KOPT-K1 (cell line): ENCODE measurements around the gene ARVCF.

ENCODE experiments used
- H3K27ac ChIP-seq: fragments of 200-600 bp; sonication (generic); 2 replicates; pipeline ENCODE4 v1.5.1; 2016; ENCODE audit warnings: antibody characterized with exemption, mild to moderate bottlenecking, low read depth, low read length; ENCODE audit not compliant: poor library complexity, severe bottlenecking
- H3K36me3 ChIP-seq: fragments of 200-600 bp; sonication (generic); 2 replicates; pipeline ENCODE4 v1.5.1; 2017; ENCODE audit warnings: antibody characterized with exemption, mild to moderate bottlenecking, low read length, moderate library complexity; ENCODE audit not compliant: insufficient read depth
- H3K9me3 ChIP-seq: fragments of 200-600 bp; sonication (generic); 2 replicates; pipeline ENCODE4 v1.5.1; 2017; ENCODE audit warnings: antibody characterized with exemption, low read length, mild to moderate bottlenecking; ENCODE audit not compliant: insufficient read depth, poor library complexity, severe bottlenecking

ARVCF gene

DNA sequence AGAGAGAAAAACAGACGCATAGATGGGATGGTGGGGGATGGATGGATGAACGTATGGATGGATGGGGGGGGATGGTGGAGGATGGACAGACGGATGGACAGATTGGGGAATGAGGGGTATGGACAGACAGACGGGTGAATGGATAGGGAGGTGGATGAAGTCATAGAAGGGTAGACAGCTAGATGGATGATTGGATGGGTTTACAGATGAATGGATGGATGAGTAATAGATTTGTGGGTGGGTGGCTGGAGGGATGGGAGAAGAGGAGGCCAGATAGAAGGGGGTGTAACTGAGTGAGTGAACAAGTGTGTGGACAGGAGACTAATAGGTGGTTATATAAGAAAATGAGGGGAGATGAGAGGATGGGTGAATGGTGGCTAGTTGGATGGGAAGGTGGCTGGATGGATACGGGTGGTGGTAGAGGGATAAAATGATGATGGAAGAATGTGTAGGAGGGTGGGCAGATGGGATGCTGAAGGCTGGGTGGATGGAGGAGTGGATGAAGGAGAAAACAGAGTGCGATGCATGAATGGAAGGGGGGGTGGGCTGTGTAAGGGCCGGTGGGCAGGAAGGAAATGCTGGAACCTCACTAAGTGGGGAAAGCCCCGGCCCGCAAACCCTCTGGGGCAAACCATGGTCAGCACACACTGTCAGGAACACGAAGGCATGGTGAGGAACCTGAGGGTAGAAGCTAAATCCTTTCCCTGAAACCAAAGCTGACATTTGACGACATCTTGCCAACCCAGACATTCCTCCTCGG, 21.6 kb downstream of the ARVCF start:
- Histone ChIP-seq H3K36me3 (no peaks in the 10 kb centered on the region), H3K9me3 (no peaks in the 10 kb centered on the region), H3K27ac (no peak overlapping the region)

DNA sequence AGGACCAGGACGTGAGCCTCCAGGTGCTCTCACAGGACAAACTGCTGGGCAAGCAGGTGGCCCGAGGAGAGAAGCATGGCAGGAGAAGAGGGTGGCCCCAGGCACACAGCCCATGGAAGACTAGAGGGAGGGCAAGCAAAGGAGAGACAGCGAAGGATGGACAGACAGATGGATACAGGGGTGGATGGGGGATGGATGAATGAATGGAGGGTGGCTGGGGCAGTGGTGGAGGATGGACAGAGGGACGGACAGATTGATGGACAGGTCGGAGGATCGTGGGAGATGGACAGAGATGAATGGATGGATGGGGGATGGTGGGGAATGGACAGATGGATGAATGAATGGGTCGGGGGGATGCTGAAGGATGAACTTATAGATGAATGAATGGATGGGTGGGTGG, 22.7 kb downstream of the ARVCF start:
- no peak overlapping the region for H3K27ac ChIP-seq
- H3K36me3 ChIP-seq, result no peaks in the 10 kb centered on the region

DNA sequence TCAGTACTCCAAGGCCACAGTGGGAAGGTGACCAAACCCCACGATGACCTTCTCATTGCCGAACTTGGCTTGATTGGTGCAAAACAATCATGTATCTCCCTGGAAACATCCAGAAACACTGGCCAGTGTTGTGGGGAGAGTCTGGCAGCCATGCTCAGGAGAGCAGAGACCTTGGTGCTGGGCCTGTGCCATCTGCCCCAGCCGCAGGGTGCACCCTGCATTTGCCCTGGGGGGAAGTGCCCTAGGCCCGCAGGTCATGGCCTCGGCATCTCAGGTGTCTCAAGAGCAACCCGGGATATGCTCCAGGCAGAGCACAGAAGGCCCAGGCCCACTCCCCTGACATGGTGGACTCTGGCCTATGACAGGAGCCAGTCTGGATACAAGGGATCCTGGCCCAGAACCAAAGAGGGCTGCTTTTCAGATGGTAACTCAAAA, 23.7 kb downstream of the ARVCF start:
- Histone ChIP-seq H3K9me3 (no peaks in the 10 kb centered on the region), H3K27ac (no peak overlapping the region), H3K36me3 (no peaks in the 10 kb centered on the region)

More for the DNA sequence above, 22.7 kb downstream of the ARVCF start:
- no peaks in the 10 kb centered on the region for H3K9me3 ChIP-seq

DNA sequence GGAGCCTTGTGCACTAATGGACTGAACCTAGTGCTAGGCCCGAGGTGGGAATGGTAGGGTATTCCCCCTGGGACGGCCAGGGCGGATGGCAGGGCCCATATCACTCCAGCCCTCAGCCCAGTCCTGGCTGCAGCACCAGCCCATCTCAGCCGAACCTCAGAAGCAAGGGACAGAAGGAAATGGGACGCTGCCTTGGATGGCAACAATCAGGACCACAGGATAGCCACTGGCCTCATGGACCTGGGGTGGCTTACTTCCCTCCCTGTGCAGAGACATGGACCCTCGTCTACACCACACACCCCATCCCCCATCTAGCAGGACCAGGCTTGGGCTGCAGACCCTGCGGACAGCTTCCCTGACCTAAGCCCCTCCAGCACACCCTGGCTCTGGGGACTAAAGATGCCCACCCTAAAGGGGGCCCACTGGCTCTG, 24.1 kb downstream of the ARVCF start:
- H3K27ac ChIP-seq, result no peak overlapping the region
- no peaks in the 10 kb centered on the region for H3K9me3 ChIP-seq
- H3K36me3 ChIP-seq, result no peaks in the 10 kb centered on the region

GRCh38 chr22:19991645-19992451, 24.8 kb downstream of the ARVCF start:
- no peaks in the 10 kb centered on the region for H3K36me3 ChIP-seq
- H3K27ac ChIP-seq, result no peak overlapping the region
- no peaks in the 10 kb centered on the region for H3K9me3 ChIP-seq

- Histone ChIP-seq H3K36me3 (no peaks in the 10 kb centered on the region), H3K9me3 (no peaks in the 10 kb centered on the region), H3K27ac (no peak overlapping the region)
Measured at GRCh38 chr22:19991395-19991644, 25.3 kb downstream of the ARVCF start.

DNA sequence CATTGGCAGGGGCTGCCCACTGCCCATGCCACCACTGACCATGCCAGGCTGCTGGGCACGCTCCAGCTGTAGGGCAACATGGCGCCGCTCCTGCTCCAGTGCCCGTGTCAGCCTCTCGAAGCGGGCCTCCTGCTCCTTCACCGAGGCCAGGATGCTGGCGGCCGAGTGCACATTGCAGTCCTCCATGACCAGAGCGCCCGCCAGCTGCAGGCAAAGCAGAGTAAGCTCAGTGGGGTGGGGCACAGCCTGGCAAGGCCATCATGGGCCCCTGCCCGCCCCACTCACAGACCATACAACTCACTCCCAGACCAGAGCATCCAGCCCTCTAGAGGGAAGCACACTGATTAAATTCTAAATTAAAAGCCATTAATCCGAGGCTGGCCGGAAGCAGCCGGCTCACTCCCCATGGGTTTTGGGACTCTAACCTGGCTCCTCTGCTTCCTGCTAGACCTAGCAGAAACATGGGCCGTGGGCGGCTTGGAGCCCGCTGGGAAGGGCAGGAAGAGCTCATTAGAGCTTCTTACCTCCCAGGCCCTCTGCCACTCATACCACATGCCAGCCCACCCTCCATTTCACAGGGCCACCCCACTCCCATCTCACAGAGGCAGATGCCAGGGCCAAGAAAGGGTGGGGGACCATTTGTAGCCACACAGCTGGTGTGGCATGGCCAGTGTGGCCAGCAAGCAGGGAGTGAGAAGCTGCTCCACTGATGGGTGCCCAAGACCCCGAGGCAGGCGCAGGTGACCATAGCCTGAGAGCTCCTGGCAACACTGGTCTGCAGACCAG, 25.8 kb downstream of the ARVCF start:
- Histone ChIP-seq H3K9me3 (no peaks in the 10 kb centered on the region), H3K36me3 (no peaks in the 10 kb centered on the region), H3K27ac (no peak overlapping the region)

DNA sequence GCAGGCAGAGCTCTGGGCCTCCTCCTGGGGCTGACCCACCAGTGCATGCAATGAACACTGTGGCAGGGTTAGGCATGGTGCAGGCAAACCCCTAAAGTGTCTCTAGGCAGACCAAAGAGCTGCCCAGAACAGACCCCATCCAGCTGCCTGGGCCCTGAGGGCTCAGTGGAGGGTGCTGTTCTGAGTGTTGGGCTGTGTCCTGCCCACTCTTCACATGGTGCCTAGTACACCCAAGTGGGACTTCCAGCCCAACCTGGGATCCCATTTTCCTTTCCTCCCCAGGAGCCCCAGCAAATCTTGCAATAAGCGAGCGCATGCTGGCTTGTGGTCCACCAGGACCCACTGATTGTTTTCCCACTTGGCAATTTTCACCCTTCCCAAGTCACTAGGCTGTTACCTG, 26.4 kb downstream of the ARVCF start:
- no peaks in the 10 kb centered on the region for H3K36me3 ChIP-seq
- H3K9me3 ChIP-seq, result no peaks in the 10 kb centered on the region
- H3K27ac ChIP-seq, result no peak overlapping the region

DNA sequence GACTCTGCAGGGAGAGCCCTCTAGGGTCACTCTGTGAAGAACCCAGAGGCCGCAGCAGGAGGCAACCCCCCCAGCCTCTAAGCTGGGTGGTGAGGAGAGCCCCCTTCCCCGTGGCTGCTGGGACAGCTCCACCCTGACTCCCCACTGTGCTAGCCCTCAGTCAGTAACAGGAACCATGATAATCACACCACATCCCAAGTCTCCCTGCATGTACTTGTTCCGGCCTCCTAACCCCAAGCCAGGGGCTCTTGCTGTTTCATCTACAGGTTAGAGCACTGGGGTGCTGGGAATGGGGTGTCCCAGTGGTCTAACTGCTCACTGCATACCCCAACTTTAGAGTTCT, 26.9 kb downstream of the ARVCF start:
- no peaks in the 10 kb centered on the region for H3K9me3 ChIP-seq
- no peak overlapping the region for H3K27ac ChIP-seq
- H3K36me3 ChIP-seq, result no peaks in the 10 kb centered on the region

DNA sequence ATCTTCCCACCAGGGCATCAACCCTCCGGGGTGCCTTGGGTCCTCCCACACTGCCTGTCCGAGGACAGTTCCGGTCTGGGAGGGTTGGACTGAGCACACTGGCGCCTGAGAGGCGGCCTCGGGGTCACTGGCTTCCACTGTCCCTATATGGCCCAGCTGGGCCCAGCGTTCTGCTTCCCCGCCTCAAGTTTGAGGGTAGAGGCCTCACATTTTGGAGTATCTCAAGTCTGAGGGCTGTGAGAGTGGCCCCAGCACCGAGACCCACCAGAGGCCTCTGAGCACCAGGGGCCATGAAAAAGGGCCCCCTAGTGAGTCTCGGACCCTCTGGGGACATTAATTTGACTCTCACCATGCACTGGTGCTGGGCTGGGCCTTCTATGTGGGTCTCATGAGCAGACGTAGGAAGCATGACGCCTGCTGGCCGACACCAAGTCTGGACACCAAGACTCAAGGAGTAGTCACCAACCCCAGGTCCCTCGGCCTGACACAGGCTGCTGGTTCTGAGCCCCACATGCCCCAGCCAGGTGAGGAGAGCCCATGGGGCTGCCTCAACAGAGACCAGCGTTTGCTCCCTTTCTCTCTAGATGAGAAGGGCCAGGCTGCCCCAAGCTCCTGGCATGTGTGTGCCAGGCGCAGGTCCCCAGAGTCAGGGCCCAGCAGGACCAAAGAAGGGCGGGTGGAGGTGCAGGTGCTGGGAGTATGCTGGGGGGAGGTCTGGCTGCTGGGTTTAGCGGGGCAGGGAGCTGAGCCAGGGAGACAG, 27.5 kb downstream of the ARVCF start:
- H3K36me3 ChIP-seq, result no peaks in the 10 kb centered on the region
- no peak overlapping the region for H3K27ac ChIP-seq
- H3K9me3 ChIP-seq, result no peaks in the 10 kb centered on the region

DNA sequence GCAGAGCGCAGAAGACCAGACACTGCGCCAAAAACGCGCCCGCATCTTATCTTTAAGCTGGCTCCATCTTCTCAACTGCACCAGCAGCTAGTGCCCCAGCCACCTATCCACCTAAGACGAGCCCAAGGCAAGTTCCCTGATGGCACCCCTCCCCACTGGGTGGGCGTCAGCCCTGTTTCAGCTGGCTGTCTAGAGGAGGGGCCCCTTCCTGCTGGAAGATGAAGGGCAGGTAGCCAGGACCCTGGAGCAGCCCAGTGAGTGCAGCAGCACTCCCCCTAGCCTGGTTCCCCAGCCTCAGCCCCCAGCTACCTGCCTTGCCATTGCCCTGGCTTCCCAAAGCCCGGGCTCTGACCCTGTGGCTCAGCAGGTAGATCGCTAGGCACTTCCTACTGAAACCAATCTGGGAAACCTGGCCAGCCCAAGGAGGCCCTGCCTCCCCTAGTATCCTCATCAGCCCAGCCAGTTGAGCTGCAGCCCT, 28.3 kb downstream of the ARVCF start:
- Histone ChIP-seq H3K9me3 (no peaks in the 10 kb centered on the region), H3K36me3 (no peaks in the 10 kb centered on the region), H3K27ac (no peak overlapping the region)

DNA sequence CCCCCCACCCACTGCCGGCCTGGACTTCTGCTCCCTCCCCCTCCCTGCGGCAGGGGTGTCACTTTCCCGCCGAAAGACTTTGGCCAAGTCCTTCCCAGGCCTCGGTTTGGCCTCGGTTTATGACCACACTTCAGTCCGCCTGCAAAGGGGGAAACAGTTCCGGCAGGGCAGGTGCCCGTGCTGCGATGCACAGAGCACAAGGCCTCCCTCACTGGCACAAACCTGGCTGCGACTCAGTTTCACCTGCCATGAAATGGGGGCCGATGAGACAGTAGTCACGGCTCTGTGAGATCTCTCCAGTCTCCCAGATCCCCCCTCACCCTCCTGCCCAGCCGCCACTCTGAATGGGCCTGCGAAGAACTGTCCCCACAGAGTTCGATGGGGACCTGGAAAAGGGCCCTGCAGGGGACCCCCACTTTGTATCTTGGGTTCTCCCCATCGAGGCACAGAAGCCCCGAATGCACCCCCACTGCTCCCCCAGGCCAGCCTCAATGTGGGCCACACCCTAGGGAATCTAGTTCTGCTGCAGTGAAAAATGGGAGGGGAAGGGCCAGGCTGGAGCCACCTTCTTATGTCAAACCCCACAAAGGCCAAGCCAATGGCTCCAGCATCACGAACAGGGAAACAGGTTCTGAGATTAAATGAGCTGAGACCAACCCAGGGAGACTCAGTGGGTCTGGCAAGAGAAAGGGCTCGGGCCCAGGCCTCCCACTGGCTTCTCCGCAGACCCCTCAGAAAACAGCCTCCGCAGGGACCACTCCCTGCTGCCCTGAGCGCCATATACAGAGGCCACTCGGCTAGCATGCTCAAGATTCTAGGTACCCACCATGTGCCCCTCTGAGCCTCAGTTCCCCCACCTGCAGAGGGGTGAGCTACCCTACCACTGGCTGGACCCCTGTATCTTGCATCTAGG, 29.0 kb downstream of the ARVCF start:
- H3K9me3 ChIP-seq, result no peaks in the 10 kb centered on the region
- H3K36me3 ChIP-seq, result no peaks in the 10 kb centered on the region
- H3K27ac ChIP-seq, result no peak overlapping the region

DNA sequence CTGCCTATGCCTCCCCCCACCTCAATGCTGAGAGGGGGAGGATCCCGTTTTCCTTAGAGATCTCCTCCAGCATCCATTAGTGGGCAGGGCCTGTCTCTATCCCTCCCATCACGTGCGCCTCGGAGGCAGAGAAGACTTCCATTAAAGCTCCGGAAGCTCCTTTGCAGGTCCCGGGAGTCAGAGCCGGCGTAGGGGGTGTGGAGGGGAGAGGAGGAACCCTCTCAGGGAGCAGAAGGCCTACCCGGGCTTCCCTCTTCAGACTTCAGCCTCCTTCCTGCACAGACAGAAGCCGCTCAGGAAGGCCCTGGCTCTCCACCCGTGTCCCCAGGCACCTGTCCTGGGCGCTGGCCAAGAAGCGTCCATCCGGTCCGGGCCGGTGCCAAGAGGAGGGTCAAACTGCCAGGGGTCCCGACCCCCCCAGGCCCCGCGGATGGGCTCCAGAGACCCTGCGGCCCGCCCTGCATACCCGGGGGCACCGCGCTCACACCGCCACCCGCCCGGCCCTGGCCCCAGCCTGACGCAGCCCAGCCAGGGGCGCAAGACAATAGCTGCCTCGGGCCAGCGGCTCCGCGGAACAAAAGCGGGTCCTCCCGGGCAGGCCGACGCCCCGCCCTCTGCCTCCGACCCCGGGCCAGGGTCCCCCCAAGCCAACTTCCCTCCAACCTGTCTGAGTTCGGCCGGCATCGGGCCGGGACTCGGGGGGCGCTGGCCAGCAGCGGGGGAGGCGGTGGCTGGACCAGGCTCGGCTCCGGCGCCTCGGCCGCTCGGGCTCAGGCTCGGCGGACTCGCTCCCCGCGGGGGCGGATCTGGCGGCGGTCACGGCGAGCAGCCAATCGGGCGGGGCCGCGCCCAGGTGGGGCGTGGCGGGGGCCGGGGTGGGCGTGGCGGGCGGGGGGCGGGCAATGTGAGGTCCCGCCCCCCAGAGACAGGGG, 29.9 kb downstream of the ARVCF start:
- H3K27ac ChIP-seq, result no peak overlapping the region
- no peaks in the 10 kb centered on the region for H3K9me3 ChIP-seq
- H3K36me3 ChIP-seq, result no peaks in the 10 kb centered on the region
